Activated T-cell treated with anti-CD3 and anti-CD28 coated beads for 24 hours (primary cell): Measurements from ENCODE around the gene CHD3.
A peak's percentile ranks its signal among the peaks of the same experiment; 100 is the strongest.
"Not testable (repeated sequence)": the region's sequence is repeated elsewhere in the genome, so short reads cannot be mapped to it uniquely, and the experiment has no call there.

Source experiments
- DNase-seq: peaks from one replicate; pipeline ENCODE4 v3.0.0-alpha.2; 2020; ENCODE audit warnings: low read depth

The CHD3 gene

DNA sequence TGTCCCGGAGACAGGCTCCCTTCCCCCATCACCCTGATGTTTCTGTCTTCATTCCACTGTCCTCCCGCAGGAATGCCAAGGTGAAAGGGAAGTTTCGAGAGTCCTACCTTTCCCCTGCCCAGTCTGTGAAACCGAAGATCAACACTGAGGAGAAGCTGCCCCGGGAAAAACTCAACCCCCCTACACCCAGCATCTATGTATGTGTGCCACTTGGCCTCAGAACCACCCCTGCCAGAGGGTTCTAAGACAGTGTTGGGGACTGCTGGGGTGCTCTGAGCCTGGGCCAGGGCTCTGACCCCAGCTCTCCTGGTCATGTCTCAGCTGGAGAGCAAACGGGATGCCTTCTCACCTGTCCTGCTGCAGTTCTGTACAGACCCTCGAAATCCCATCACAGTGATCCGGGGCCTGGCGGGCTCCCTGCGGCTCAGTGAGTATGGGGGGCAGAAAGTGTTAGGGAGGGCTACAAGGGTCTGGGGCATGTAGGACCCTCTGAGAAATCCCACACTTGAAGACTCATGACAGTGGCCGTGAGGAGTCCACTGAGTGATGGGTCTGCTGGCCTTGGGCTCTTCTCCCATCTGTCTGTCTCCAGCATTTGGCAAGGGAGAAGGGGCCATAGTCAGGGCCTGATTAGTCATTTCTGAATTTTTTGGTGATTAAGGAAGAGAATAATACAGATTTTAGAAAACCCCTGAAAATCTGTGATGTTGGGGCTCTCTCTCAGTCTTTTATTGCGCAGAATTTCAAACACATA lies 38.7 kb upstream of the CHD3 start:
- no peak for DNase-seq

- DNase-seq: no peak
These were observed 37.7 kb upstream of the CHD3 start for GRCh38 chr17:7850701-7851437.

GRCh38 chr17:7851438-7852261 lies 36.9 kb upstream of the CHD3 start:
- peak; percentile 91 for DNase-seq

GRCh38 chr17:7852262-7852670 lies 36.3 kb upstream of the CHD3 start:
- no peak for DNase-seq

DNA sequence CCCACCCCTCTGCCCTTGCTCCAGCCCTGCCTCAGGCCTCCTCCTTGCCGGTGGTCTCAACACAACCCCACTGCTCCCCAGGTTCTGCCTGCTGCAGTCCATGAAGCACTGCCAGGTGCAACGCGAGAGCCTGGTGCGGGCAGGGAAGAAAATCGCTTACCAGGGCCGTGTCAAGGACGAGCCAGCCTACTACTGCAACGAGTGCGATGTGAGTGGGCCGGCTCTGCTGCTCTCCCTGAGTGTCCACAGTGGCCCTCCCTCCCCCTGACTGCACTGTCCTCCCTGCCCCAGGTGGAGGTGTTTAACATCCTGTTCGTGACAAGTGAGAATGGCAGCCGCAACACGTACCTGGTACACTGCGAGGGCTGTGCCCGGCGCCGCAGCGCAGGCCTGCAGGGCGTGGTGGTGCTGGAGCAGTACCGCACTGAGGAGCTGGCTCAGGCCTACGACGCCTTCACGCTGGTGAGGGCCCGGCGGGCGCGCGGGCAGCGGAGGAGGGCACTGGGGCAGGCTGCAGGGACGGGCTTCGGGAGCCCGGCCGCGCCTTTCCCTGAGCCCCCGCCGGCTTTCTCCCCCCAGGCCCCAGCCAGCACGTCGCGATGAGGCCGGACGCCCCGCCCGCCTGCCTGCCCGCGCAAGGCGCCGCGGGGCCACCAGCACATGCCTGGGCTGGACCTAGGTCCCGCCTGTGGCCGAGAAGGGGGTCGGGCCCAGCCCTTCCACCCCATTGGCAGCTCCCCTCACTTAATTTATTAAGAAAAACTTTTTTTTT lies 35.5 kb upstream of the CHD3 start:
- DNase-seq: no peak

- no peak for DNase-seq
These were observed 34.9 kb upstream of the CHD3 start for GRCh38 chr17:7853691-7854038.

DNA sequence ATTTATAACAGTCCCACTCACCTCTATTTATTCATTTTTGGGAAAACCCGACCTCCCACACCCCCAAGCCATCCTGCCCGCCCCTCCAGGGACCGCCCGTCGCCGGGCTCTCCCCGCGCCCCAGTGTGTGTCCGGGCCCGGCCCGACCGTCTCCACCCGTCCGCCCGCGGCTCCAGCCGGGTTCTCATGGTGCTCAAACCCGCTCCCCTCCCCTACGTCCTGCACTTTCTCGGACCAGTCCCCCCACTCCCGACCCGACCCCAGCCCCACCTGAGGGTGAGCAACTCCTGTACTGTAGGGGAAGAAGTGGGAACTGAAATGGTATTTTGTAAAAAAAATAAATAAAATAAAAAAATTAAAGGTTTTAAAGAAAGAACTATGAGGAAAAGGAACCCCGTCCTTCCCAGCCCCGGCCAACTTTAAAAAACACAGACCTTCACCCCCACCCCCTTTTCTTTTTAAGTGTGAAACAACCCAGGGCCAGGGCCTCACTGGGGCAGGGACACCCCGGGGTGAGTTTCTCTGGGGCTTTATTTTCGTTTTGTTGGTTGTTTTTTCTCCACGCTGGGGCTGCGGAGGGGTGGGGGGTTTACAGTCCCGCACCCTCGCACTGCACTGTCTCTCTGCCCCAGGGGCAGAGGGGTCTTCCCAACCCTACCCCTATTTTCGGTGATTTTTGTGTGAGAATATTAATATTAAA lies 34.4 kb upstream of the CHD3 start:
- no peak for DNase-seq

- DNase-seq: no peak
These were observed 33.5 kb upstream of the CHD3 start, which contains the start of gene TMEM88 for GRCh38 chr17:7854851-7855659. Gene TMEM88, plus strand, starts transcription at chr17:7855066. Its CDS starts 9 bp downstream, at chr17:7855075.

- no peak for DNase-seq
These were observed 33.0 kb upstream of the CHD3 start for GRCh38 chr17:7855660-7856010.

DNA sequence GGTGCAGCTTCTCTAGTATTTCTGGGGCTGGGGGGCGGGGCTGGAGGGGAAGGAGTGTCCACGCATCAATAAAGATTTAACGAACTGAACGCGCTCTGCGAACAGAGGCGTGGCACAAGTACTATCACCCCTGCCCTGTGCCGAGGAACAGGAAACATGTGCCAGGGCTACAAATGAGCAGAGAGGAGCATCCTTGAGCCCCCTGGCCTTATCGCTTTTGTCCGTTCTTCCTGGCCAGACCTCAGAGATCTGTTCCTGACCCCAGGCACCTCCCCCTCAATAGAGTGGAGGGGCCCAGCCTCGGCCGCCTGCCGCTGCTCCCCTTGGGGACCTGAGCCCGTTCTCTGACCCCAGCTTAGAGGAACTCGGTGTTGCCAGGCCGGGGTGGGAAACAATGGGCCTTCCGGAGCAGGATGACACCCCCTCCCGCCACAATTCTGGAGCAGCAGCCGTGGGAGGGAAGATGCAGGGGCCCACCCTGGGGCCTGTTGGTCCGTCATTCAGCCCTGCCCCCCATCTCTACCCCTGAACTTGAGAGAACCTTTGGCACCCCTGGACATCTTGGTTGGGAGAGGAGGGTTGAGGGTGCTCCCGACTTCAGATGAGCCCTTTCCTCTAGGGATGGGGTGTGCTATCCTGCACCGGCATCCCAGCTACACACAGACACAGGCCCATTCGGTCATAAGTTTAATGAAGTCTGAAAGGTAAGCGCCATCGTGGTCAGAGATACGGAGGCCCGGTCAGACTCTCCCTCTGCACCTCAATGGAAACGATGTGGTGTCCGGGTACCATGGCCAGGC lies 32.4 kb upstream of the CHD3 start:
- peak; percentile 22 for DNase-seq

DNA sequence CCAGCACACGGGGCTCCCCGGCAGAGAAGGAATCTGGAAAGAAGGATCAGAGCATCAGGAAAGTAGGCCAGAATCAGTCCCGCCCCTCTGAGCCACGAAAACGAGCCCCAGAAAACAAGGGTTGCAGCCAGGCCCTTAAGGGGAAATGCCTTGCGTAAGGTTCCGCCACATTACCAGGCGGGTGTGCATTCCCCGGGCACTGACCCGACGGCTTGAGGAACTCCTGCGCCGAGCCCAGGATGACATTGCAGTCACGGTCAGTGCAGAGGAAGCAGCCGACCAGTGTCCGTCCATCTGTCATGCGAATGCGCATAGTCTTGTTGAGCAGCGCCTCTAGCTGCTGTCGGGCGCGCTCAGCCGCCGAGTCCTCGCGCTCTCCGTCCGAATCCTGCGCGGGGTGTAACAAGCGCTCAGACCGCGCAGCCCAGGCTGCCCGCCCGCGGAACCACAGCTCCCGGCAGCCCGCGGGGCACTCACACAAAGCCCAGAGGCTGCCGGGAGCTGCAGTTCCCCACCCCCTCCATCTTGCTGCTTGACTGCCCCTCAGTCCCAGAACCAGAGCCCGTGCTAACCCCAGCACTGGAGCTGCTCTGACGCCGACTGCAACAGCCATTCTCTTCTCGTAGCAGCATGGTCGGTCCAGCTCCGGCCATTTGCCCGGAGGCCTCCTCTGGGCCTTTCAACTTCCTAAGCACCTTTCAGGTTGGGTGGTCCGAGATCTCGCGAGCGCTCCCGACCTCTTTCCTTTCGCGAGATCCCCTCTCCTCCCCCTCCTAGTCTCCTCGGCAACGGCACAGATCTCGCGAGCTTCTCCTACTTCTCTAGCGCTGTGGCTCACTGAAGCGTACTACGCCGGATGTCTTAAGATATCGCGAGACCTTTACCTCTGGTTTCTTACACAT lies 31.5 kb upstream of the CHD3 start, which contains the start of gene NAA38:
Gene NAA38 (minus strand): TSS at position 749 of the 902 bp plus-strand sequence. CDS start 96 bp downstream, at position 653.
- DNase-seq: peak; percentile 92

GRCh38 chr17:7857713-7858521 lies 30.7 kb upstream of the CHD3 start, which contains the start of gene CYB5D1:
Gene CYB5D1, plus strand, starts transcription at chr17:7858003. Its CDS starts 132 bp downstream, at chr17:7858135.
- DNase-seq: peak; percentile 86

- no peak for DNase-seq
These were observed 30.1 kb upstream of the CHD3 start for GRCh38 chr17:7858522-7858810.

DNA sequence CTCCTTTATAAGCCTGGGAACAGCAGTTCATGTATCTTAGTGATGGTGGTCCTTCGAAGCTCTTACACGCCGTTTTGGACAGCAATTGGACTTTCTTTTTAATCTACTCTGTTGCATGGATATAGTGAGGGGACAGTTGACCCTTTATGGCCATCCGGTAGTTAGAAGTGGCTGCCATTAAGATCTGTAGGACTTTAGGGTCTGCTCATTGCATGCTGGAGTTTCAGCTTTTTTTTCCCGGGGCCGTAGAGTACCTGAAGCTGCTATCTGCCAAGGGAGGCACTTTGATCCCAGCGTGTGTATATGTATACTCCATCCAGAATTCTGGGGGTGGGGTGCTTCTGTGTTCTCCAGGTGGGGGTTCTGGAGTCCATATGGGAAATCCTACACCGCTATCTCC lies 29.6 kb upstream of the CHD3 start:
- DNase-seq: no peak

DNA sequence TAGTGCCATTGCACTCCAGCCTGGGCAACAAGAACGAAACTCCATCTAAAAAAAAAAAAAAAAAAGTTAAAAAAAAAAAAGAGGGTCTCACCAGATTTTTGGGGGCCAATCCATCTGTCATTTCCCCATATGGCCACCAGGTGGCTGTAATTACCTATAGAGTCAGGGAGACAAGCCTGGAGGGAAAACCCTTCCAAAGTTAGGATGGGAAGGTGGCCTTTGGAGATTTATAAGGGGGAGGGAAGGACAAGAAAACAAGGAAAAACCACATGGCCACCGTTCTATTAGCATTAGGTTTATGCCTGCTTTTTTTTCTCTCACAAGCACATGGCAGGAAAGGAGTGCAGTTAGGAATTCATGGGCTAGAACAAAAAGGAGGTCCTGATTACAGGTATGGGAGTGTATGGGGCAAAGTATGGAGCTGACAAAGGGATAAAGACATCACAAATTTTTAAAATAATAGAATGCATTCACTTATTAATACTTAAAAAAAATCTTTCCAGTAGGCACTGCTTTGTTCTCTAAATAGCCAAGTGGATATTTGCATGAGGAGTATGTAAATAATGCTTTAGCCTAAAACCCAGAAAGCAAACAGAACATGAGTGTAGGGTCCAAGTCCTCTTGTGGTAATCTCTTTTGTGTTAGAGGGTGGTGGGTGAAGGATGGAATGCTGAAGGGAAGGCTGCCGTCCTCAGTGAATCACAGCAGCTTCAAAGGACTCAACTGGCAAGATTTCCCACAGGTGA lies 25.7 kb upstream of the CHD3 start:
- peak; percentile 35 for DNase-seq

DNA sequence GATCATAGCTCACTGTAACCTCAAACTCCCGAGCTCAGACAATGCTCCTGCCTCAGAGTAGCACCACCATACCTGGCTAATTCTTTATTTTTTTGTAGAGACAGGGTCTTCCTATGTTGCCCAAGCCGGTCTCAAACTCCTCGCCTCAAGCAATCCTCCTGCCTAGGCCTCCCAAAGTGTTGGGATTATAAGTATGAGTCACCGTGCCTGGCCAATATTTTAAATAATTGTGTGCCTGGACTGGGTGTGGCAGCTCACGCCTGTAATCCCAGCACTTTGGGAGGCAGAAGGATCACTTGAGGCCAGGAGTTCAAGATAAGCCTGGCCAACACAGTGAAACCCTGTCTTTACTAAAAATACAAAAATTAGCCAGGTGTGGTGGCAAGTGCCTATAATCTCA lies 24.2 kb upstream of the CHD3 start:
- DNase-seq: not testable (repeated sequence)
